ENCODE measurements around the gene VSIG8. TPM values are rescaled to one million over a fixed set of nuclear protein-coding genes. Genes with fewer than 3 reads are reported as not detected.

Gene VSIG8
- total RNA-seq, 1 donor: not detected

- no peak for DNase-seq (ENCODE audit: low read depth in 2 of 3, low spot score in 2 of 3)
Measured at GRCh38 chr1:159889202-159889601, 26.7 kb upstream of the VSIG8 start.

- no peak for DNase-seq (ENCODE audit: low read depth in 2 of 3, low spot score in 2 of 3)
Measured at GRCh38 chr1:159884296-159884695, 21.8 kb upstream of the VSIG8 start.

- no peak for DNase-seq (ENCODE audit: low read depth in 2 of 3, low spot score in 2 of 3)
Measured at GRCh38 chr1:159883134-159883533, 20.7 kb upstream of the VSIG8 start.

DNA sequence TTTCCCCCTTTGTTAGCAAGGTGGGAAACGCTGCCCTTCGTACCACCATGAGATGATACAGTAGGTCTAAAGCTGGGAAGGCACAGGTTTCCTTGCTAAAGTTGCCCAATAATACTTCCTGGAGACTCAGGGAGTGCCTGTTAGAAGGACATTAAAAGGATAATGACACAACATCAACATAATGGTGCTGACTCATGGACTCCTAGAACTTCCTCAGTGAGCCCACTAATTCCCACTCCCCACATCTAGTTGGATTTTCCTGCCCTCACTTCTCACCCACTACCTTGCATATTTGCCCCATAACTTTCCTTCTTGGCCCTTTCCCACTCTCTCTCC lies 20.0 kb upstream of the VSIG8 start:
- no peak for DNase-seq (ENCODE audit: low read depth in 2 of 3, low spot score in 2 of 3)

GRCh38 chr1:159881622-159882526 lies 19.4 kb upstream of the VSIG8 start:
- DNase-seq (ENCODE audit: low read depth in 2 of 3, low spot score in 2 of 3): peak in 1 of 3 donors; percentile 21

DNA sequence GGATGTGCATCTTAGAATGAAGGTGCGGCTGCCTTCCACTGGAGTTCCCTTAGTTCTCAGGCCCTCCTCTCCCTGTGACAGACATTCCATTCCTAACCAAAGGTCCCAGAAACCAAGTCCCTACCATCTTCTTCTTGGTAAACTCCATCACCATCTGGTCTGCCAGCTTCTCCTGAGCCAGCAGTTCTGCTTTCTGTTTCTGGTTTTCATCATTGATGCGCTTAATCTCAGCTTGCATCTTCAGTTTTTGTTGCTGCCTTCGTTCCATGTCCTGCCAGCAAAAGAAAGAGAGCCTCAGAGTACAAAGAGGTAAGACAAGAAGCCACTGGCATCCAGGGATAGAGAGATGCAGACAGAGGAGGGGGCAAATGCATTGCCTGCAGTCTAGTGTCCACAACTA lies 18.0 kb upstream of the VSIG8 start:
- DNase-seq (ENCODE audit: low read depth in 2 of 3, low spot score in 2 of 3): peak in 1 of 3 donors; percentile 44

DNA sequence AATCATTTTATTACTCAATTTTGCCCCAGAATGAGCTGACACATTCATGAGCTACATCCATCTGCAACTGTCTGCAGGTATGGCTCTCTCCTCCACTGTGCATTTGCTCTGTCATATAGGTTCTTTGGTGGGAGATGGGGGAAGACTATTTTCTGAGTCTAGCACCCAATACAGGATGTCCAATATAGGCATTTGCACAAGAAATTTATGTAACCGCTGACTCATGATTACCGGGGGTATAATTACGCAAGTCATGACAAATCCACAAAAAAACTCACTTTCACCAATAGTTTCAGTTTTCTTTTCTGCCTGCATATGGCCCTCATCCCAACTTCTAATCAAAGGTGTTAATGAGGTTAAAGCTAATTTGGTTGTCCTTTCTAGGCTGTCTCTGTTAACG lies 17.5 kb upstream of the VSIG8 start:
- DNase-seq (ENCODE audit: low read depth in 2 of 3, low spot score in 2 of 3): peak in 2 of 3 donors; percentile 61 to 73

DNA sequence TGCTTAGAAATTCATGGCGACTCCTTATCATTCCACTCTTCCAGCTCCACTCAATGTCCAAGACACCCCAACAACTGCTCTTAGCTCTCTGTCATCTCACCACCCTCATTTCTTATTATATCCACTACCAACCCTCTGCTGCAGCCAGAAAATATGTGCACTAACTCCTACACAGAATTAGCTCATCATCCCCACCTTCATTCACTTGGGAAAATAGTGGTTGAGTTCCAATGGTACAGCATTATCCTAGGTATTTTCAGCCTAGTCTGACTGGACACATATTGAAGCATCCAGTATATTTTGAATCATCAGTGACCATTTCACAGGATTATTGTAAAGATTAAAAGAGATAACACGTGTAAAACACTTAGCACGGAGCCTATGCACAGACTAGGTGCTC lies 16.7 kb upstream of the VSIG8 start:
- no peak for DNase-seq (ENCODE audit: low read depth in 2 of 3, low spot score in 2 of 3)

DNA sequence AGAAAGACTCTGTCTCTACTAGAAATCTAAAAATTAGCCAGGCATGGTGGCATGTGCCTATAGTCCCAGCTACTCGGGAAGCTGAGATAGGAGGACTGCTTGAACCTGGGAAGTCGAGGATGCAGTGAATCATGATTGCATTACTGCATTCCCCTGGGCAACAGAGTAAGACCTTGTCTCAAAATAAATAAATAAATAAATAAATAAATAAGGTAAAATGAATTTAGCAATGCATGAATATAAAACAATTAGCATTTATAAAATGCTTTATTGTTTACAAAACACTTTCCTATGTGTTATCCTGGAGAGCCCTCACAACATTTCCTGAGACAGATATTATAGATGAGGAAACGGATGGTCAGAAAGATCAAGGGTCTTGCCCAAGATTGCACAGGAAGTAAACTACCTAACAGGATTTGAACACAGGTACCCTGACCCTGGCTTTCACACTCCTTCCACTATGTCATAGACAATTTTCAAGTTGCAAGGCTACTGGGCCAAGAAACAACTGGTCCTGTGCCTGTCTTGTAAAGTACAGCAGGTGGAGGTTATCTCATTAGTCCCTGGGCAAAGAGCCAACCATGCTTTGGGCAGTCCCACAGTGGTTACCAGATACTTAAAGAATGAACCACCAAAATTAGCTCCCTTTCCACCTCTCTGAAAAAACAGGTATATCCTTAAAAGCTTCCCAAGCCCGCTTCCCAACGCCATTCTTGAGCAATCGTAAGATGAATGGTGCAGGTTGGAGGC lies 15.4 kb upstream of the VSIG8 start:
- no peak for DNase-seq (ENCODE audit: low read depth in 2 of 3, low spot score in 2 of 3)

DNA sequence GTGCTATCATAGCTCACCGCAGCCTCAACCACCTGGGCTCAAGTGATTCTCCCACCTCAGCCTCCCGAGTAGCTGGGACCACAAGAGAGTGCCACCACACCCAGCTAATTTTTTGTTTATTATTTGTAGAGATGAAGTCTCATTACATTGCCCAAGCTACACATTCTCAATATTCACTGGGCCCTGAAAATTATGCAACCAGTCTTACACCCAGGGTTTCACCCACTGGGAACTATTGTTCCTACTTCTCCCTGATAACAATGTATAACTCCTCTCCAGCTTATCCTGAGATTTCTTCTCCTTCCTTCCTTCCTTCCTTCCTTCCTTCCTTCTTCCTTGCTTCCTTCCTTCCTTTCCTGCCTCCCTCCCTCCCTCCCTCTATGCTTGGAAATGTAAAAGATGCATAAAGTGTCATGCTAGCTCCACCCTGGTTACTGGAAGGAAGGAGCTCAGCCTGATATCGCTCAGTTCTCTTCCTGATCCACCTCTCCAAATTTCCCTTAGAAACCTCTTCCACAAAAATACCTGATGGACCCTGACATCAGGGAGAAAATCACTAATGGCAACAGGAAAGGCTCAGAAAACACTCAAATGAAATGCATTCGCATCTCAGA lies 11.2 kb upstream of the VSIG8 start:
- DNase-seq (ENCODE audit: low read depth in 2 of 3, low spot score in 2 of 3): no peak

DNA sequence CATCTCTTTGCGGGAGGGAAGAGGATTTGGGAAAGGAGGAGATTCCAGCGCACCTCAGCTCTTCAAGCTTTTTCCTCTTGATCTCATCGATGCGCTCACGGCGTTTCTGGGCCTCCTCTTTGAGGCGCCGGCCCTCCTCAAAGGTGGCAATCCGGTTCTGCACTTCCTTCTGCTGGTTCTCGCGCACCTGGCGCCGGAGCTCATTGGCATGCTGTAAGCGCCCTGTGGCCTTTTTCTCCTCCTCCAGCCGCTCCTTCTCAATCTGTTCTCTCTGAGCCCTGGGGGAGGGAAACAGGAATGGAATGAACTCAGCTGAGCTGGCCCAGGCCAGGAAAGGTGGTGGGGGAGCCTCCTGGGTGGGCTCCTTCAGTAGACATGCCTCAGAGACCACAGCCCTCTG lies 10.4 kb upstream of the VSIG8 start:
- no peak for DNase-seq (ENCODE audit: low read depth in 2 of 3, low spot score in 2 of 3)

GRCh38 chr1:159870704-159871103 lies 8.2 kb upstream of the VSIG8 start:
- no peak for DNase-seq (ENCODE audit: low read depth in 2 of 3, low spot score in 2 of 3)

- DNase-seq (ENCODE audit: low read depth in 2 of 3, low spot score in 2 of 3): peak in 1 of 3 donors; percentile 26
Measured at GRCh38 chr1:159869607-159870006, 7.2 kb upstream of the VSIG8 start.

DNA sequence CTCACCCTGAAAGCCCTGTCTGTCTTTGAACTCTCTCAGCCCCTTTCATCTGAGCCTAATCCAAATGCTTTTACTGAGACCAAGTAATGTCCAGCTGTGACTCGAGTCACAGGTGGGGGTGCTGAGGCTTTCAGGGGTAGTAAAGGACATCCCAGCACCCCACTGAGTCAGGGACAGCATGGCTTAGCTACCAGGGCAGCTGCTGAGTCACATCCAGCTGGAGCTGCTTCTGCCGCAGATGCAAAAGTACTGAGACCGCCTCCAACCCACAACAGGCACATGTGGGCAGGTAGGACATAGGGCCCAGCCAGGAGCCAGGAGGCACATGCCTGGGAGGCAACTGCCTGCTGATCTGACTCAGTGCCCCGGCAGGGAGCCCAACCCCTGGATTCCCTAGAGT lies 6.7 kb upstream of the VSIG8 start:
- DNase-seq (ENCODE audit: low read depth in 2 of 3, low spot score in 2 of 3): peak in 1 of 3 donors; percentile 42

DNA sequence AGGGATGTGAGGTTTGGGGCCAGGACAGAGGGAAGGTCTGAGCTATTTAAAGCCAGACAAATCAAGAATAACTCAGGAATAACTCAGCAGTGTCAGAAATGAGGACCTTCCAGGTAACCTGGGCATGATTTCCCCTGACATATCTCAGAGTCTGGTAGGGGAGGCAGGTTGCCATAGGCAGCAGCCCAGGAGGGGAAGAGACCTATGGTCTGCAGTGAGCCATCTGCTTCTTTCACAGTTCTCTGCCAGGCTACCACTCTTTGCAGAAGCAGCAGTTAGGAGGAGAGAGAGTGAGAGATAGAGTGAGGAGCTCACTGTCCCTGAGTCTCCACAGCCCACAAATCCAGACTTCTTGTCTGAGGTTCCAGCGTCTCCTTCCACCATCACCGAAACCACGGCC lies 6.3 kb upstream of the VSIG8 start:
- DNase-seq (ENCODE audit: low read depth in 2 of 3, low spot score in 2 of 3): peak in 1 of 3 donors; percentile 21

- no peak for DNase-seq (ENCODE audit: low read depth in 2 of 3, low spot score in 2 of 3)
Measured at GRCh38 chr1:159867664-159868026, 5.2 kb upstream of the VSIG8 start.

DNA sequence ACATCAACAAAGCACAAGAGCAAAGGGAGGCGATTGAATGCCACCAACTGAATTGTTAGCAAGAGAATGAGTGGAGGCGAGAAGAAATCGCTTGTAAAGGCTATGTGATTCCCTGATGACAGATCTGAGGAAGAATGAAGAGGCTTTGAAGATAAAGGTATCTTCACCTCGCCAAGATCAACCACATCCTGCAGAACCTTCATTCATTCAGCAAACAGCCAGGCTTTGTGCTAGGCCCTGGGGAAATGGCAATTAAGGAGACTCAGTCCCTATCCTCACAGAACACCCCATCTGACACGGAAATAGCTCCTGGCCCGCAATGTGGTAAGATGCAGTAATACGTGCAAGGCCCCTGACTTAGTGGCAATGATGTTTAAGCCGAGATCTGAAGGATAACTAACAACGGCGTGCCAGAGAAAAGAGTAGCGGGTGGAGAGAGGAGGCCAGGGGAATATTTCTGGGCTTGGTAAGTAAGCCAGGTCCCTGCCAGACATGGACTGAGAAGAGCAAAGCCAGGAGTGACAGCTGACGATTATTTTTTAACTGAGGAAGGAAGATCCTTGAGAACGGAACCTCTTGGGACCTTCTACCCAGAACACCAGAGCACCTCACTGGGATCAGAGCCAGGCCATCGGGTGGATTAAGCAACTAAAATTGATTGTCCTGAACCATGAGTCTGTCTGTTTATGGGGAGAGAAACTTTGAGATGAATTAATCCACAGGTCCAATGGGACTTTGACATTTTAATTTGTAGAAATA lies 4.6 kb upstream of the VSIG8 start:
- DNase-seq (ENCODE audit: low read depth in 2 of 3, low spot score in 2 of 3): no peak

GRCh38 chr1:159866066-159866465 lies 3.6 kb upstream of the VSIG8 start:
- DNase-seq (ENCODE audit: low read depth in 2 of 3, low spot score in 2 of 3): no peak

DNA sequence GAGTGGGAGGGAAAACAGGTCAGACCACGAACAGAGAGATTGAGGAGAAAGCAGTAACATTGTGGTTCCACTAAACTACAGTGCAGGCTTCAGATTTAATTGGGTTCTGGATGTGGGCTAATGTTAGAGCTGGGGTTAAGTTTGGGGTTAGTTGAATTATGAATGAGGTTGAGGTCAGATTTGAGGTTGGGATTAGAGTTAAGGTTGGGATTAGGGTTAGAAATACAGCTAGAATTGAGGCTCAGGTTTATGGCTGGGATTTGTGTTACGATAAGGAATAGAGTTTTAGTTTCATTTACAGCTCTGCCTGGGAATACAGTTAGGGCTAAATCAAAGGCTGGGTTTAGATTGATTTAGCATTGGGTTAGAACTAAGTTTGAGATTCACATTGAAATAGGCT lies 1.8 kb upstream of the VSIG8 start:
- DNase-seq (ENCODE audit: low read depth in 2 of 3, low spot score in 2 of 3): no peak

GRCh38 chr1:159862031-159862430 lies 426 bp downstream of the VSIG8 start:
- DNase-seq (ENCODE audit: low read depth in 2 of 3, low spot score in 2 of 3): no peak

DNA sequence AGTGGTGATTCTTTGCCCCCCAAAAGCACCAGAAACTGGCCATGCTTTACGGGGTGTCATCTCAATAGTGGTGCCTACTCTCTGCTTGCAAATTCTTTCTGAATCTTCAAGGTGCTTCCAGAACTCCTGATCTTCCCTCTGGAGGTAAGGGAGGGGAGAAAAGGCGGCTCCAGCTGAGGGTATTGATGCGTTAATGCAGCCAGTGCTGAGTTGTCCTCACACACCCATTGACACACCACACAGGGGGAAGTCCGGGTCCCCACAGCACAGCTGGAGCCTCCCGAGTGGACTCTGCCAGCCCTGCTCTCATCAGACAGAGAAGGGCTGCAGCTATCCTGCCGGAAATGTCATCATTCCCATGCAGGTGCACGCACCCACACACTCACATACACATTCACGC lies 1.2 kb downstream of the VSIG8 start:
- DNase-seq (ENCODE audit: low read depth in 2 of 3, low spot score in 2 of 3): no peak
